GM04503 (cell line): ENCODE measurements around the gene TACO1.

Experiments
- DNase-seq: peaks from one replicate; pipeline ENCODE4 v3.0.0-alpha.2; 2012; ENCODE audit warnings: low read depth

The TACO1 gene

GRCh38 chr17:63640038-63640437 lies 39.3 kb downstream of the TACO1 start:
- no peak for DNase-seq

- DNase-seq, result no peak
Observed at GRCh38 chr17:63641692-63642448, 41.2 kb downstream of the TACO1 start.

- no peak for DNase-seq
Observed at GRCh38 chr17:63644846-63645245, 44.2 kb downstream of the TACO1 start.

GRCh38 chr17:63645775-63646487 lies 45.2 kb downstream of the TACO1 start:
- no peak for DNase-seq

GRCh38 chr17:63646488-63646806 lies 45.8 kb downstream of the TACO1 start:
- DNase-seq, result no peak

GRCh38 chr17:63647065-63647725 lies 46.5 kb downstream of the TACO1 start:
- peak; percentile 24 for DNase-seq

GRCh38 chr17:63647936-63648335 lies 47.2 kb downstream of the TACO1 start:
- DNase-seq, result no peak

- DNase-seq, result no peak
Observed at GRCh38 chr17:63649813-63650212, 49.1 kb downstream of the TACO1 start.

GRCh38 chr17:63652106-63652505 lies 51.4 kb downstream of the TACO1 start:
- DNase-seq, result no peak

GRCh38 chr17:63653050-63653449 lies 52.4 kb downstream of the TACO1 start:
- no peak for DNase-seq

GRCh38 chr17:63657786-63658185 lies 57.1 kb downstream of the TACO1 start:
- no peak for DNase-seq
